HG02885 (cell line): ENCODE measurements around the gene CYP26A1.
A peak's percentile ranks its signal among the peaks of the same experiment; 100 is the strongest.

Experiments used
- ATAC-seq: cut with Tn5 transposase; IDR thresholded peaks from one replicate; pipeline ENCODE4 v1.9.1; 2021; ENCODE audit warnings: mild to moderate bottlenecking; ENCODE audit not compliant: unreplicated experiment, poor library complexity

CYP26A1 gene

DNA sequence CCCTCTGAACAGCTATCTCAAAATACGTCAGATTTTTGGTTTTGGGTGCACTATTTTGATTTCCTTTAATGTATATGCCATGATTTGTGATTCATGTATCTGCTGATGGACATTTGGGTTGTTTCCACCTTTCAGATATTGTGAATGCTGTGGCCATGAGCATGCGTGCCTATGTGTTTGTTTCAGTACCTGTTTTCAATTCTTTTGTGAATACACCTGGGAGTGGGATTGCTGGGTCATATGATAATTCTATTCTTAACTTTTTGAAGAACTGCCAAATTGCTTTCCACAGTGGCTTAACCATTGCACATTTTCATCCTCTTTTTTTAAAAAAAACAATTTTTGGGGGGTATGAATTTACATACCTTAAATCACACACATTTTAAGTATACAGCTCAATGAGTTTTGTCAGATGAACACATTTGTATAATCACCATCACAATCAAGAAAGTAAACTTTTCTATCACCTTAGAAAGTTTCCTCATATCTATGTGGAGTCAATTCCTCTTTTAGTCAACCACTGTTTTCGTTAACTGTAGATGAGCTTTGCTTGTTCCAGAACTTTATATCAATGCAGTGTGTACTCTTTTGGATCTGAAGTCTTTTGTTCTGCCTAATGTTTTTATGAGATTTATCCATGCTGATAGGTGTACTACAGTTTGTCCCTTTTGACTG lies 36.9 kb downstream of the CYP26A1 start:
- ATAC-seq = peak; percentile 85

DNA sequence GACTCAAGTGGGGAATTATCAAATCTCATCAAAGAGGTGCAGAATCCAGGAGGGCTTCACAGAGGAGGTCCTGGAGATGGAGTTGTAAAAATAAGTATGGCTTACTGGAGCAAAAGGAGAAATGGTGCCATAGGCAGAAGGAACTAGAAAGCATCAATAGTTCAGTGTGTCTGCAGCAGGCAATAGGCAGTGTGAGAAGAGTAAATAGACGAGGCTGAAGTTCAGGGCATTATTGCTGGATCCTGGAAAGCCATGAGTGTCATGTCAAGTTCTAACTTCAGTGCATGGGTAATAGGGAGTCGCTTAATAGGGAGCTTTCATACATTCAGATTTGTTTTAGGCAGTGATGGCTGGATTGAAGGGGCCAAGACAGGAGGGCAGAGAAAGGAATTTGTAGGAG lies 39.3 kb downstream of the CYP26A1 start:
- ATAC-seq = no peak

DNA sequence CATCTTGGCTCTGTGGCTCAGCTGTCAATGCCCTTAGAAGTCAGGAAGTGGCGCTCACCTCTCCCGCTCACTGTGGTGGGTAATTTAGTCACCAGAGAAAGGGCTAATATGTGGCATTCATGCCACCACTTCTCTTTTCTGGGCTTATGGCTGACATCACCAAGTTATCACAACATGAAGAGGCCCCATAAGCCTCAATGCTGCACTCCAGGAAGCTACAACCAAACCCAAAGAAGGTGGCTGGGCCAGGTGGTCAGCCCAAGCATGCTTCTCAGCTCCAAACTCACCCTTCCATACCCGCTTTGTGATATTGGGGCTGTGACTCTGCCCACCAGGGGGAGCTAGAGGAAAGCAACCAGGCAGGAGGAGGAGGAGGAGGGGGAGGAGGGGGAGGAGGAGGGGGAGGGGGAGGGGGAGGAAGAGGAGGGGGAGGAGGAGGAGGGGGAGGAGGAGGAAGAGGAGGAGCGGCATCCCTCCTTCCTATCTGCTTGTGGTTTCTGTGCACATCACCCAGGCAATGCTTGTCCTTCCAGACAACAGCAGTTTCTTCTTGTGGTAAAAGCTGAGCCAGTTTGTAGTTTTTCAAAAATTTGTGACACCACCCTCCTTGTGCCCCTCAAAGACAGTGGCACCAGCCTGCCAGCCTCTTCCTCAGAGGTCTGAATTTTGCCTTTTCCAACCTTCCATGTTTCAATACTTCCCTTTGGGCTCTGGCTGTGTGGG lies 42.1 kb downstream of the CYP26A1 start:
- peak; percentile 65 for ATAC-seq

DNA sequence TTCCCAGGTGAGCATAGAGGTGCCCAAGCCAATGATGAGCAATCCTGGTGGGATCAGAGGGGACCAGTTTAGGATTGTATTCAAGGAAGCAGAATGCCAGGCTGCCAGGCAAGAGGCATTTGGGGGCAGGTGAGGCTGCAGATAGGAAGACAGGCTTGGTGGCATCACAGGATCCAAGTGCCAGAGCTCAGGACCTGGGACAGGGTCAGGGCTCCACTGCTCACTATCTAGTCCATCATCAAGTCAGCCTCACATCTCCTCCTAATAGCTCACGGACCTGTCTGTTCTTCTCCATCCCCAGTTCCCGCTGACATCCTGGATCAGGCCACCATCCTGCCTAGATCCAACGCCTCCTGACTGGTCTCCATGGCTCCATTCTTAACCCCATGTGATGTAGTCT lies 47.6 kb downstream of the CYP26A1 start:
- no peak for ATAC-seq

DNA sequence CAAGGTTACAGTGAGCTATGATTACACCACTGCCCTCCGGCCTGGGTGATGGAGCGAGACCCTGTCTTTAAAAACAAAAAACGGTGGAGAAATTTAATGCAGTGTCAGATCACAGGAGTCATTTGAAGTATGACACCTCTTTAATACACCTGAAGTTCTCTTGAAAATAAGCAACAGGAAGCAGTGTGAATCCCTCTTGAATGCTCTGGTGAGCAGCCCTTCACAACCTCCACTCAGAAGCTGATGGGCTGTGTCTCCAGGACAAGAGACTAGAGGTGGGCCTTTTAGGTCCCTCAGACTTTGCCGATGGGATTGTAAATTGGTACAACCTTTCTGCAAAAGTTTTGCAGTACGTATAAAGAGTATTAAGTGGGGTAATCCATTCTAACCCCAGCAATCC lies 50.1 kb downstream of the CYP26A1 start:
- ATAC-seq = no peak

DNA sequence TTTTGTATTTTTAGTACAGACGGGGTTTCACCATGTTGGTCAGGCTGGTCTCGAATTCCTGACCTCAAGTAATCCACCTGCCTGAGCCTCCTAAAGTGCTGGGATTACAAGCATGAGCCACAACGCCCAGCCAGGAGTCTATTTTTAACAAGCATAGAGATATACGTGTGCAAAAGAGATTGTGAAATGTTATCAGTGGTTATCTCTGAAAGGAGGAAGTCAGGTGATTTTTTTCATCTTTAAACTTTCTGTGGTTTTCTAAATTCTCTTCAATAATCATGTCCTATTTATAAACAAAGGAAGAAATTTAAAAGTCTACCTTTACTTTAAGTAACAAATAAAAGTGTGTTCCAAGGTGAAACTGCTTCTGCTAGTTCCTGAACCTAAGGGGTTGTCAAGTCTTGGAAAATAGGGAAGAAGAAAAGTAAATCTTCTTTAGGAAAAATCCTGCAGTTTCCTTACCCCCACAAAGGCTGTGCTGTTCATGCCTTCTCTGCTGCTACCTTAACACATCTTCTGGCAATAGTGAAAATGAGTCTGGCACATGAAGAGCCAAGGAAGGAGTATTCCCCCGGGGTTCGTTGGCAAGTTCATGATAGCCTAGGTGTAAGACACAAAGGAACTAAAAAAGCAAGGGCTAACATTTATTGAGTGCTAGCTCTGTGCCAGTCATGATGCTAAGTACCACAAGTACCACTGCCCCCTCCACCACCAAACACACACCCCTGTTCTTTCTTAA lies 51.1 kb downstream of the CYP26A1 start:
- ATAC-seq = peak; percentile 83

DNA sequence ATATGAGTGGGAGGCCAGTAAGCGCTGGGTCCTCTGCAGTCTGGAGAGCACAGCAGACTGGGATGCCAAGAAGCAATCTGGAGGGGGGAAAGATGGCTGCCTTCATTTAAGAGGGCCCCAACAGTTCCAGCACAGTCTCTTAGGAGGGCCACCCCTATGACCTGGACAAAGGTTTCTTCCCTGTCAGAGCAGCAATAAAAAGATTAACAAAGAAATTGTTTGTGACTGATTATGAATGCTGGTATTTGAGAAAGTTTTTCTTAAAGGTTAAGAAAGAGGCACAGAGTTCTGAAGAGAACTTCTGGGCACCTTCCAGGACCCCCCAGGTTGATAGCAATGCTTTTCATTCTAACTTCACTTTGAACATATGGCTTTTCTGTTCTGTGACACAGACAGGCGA lies 52.3 kb downstream of the CYP26A1 start:
- ATAC-seq = no peak

DNA sequence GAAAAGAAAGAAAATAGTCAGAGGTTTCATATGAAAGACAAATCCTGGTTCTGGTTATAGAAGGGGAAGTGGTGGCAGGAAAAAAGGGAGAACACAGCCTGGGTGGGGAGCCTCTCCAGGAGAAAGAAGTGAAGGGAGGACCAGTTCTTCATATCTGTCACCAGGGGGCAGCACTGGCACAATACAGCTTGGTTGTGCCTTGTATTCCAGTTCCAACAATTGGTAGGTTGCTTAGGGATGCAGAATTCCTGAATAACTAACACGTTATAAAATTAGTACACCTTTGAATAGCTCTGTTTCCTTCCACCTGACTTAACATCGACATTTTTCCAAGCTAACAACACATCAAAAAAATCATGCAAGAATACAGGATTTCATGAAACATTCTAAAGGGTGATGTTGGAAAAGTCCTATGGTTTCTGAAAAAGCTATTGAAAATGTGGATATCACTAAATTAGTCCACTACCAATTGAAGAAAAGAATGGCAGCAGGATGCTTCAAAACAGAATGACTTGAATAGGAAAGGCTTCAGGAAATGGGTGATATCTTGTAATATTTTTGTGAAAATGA lies 52.9 kb downstream of the CYP26A1 start:
- ATAC-seq = no peak
